Posterior cingulate gyrus (tissue), 11 donors: ENCODE data around the gene CLEC4C.
"Not testable (repeated sequence)": the region's sequence is repeated elsewhere in the genome, so short reads cannot be mapped to it uniquely, and the experiment has no call there.

Source experiments
- DNase-seq, 10 donors: peaks; one replicate each; pipeline versions ENCODE4 v3.0.0 to v3.0.0-alpha.2; 2020 to 2021; ENCODE audit warnings: mixed read lengths in 3 of 10
- intact Hi-C: fragments of 100-400 bp; cut with DNase I; formaldehyde crosslinking; loops from one replicate; pipeline ENCODE4 v1.15.1; 2023

Gene CLEC4C

DNA sequence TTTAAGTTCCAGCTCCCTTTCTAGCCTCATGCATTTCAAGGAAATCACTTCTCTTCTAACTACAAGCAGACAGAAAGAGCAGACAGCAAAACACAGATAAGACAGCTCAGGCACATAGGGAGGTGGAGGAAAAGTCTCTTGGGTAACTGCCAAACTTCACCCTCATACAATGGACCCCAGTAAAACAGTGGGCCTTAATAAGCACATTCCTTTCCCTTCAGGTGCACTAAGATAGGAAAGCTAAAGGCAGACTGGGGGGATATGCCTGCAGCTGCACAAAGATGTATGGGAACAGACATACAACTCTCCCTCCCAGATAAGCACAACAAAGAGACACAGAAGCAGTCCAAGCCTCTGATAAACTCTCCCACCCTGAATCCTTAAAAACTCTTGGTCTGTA, 16.2 kb downstream of the CLEC4C start:
- intact Hi-C loops = not testable (repeated sequence)

GRCh38 chr12:7729746-7730145, 17.4 kb downstream of the CLEC4C start:
- DNase-seq = no peak
- intact Hi-C loops = no loop called here

More for the DNA sequence above, 16.2 kb downstream of the CLEC4C start:
- DNase-seq = not testable (repeated sequence)

DNA sequence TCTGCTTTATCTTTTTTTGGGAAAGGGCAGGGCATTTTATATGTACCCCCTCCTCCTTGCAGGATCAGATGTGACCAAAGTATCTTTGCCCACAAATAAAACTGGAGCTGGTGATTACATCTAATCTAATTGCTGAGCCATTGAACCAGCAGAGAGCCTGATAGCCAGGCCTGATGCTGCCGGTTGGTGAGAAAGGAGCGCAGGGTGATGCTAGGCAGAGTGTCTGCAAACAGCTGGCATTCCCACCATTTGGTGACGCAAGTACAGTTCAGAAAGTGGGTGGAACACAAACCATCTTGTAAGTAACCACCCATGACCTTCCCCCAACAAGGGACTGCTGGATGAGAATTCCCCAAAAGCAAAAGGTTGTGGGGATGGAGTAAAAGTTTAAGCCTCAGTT, 23.2 kb downstream of the CLEC4C start:
- intact Hi-C loops = no loop called here
- no peak for DNase-seq

DNA sequence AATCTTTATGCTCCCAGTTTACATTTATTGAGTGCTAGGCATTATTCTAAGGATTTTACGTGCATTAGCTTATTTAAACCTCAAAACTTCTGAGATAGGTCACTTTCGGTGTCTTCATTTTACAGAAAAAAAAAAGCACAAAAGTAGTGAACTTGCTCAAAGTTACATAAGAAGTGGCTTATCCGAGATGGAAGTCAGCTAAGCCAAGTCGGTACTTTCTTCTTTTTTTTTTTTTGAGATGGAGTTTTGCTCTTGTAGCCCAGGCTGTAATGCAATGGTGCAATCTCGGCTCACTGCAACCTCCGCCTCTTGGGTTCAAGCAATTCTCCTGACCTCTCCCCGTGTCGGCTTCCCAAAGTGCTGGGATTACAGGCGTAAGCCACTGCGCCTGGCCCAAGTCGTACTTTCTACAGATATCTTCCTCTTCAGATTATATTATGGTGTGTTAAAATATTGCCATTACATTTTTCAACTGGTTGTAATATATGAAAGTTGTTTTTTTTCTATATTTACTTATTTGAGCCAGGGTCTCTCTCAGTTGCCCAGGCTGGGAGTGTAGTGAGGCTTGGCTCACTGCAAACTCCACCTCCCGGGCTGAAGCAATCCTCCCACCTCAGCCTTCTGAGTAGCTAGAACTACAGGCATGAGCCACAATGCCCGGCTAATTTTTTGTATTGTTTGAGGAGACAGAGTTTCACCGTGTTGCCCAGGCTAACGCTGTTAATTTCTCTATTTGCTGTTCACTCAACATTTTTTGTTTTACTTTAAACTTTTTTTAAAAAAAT, 27.0 kb downstream of the CLEC4C start:
- DNase-seq = no peak
- intact Hi-C loops = no loop called here

DNA sequence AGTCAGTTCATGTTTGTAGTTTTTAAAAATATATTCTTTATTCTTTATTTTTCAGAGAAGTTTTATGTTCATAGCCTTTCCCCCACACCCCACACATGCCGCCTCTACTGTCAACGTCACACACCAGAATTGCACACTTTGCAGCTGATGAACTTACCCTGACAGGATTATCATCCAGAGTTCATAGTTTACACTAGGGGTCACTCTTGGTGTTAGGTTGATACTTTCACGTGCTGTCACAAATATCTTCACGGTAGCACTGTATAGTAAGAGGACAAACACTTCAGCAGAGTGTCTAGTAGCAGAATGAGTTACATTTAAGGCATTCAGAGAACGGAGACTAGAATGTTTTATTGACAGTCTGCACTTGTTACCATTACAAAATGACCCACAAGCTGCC, 30.8 kb downstream of the CLEC4C start:
- DNase-seq = no peak

DNA sequence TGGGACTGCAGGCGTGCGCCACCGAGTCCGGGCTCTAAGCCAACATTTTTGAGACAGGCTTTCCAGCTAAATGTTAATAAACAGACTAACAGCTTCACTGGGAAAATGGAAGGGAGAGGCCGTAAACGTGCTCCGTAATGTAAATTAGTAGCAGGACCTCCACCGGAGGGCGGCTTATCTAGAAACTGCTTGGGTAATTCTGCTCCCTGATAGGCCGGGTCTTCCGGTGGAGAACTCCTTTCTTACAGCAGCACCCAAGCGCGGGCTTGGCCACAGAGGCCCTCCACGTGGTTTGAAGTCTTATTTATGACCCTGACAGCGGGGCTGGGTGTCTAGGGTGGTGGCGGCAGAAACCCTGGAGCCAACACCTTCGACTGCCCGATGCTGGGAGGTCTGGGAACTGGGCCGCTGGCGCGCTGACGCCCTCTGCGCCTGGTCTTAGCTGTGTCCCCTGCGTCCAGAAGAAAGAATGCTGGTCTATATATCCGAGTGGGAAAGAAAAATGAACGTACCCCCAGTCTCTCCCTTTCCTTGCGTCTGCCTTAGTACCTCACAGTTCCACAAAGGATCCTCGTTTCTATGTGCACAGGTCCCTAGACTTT, 34.2 kb downstream of the CLEC4C start:
- intact Hi-C loops = no loop called here
- no peak for DNase-seq

More for the DNA sequence above, 30.8 kb downstream of the CLEC4C start:
- intact Hi-C loops = no loop called here

DNA sequence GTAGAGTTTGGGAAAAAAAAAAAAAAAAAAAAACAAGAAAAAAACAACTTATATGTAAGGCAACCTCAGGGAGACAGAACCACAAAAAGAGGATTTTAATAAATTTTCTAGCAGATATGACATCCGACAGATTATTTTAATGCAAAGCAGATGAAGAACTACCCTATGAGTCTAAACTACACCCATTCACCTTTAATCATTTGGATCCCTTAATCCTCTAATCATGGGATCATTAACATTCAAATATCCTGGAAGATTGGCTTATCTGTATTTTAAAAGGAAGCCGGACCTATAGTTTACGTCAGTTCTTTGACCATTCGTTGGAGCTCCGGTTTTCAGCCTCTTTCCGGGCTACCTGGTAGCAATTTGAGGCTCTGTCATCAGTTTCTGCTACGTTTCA, 36.0 kb downstream of the CLEC4C start, which contains the start of gene DPPA3:
TSS of gene DPPA3 (plus strand) at position 301 of the 400 bp plus-strand sequence. CDS start 138 bp downstream, outside the sequence.
- DNase-seq = no peak
- intact Hi-C loops = no loop called here

DNA sequence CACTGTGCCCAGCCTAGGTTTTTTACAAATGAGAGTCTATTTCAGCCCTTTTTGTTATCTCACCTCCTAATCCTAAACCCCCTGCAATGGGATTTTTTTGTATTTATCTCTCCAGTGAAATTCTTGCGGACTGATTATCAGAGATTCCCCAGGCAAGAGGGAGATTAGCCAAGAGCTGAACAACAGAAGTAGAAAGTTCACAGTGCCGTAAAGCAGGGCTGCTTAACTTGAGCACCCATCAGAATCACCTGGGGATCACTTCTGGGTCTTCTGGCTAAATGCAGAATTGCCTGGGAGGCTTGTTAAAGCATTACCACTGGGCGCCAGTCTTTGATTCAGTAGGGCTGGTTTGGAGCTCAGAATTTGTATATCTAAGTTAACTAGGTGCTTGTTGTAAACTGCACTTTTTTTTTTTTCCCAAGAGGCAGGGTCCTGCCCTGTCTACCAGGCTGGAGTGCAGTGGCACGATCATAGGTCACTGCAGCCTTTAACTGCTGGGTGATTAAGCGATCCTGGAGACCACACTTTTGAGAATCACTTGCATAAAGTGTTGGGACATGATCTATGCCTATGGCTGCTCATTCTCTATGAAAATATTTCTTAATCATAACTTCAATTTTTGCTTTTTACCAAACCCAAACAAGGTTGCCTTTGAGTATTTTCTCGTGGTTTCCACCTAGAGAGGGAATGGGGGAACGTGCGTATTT, 37.1 kb downstream of the CLEC4C start:
- no peak for DNase-seq

GRCh38 chr12:7705846-7706245, 41.3 kb downstream of the CLEC4C start:
- DNase-seq = no peak
- intact Hi-C loops = no loop called here

More for the DNA sequence above, 37.1 kb downstream of the CLEC4C start:
- intact Hi-C loops = no loop called here

DNA sequence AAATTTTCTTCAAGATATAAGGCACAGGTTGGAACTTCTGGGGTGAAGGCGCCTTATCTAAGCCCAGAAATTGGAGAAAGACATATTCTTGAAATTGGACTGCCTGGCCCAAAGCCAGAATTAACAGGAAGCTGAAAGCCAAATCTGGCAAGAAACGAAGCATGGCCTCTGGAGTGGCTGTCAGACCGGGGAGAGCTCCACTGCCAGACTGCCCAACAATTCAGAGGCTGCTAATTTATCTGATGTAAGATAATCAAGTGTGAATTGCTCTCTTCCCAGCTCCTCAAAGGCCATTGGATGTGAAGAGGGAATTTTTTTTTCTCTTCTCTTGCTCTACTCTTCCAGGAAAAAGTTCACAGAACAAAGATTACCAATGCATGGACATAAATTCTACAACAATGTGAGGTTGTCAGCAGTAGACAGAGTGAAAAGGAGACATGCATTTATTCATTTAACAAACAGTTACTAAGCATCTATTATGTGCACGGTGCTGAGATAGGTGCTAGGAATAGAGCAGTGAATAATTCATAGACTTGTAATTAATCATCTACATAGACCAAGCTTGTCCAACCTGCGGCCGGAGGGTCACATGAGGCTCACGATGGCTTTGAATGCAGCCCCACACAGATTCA, 51.5 kb downstream of the CLEC4C start, which contains the start of gene GDF3:
TSS of gene GDF3 (minus strand) at position 210 of the 632 bp plus-strand sequence. CDS start at position 163, 47 bp downstream.
- DNase-seq = peak in 1 of 10 donors; percentile 48
- intact Hi-C loops = no loop called here

DNA sequence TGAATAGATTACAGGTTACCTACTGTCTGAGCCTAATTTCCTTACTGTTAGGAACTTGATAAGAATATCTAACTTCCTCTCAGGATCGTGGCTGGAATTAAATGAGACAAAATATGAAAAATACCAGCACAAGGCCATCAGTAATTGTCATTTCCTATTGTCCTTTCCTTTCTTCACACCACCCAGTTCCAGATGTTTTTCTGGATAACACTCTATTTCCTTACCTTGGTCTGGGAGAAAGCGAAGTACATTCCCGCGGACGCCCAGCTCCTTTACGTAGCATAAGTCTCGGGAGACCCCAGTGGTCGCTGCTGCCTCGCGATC, 52.0 kb downstream of the CLEC4C start:
- no peak for DNase-seq
- intact Hi-C loops = no loop called here

DNA sequence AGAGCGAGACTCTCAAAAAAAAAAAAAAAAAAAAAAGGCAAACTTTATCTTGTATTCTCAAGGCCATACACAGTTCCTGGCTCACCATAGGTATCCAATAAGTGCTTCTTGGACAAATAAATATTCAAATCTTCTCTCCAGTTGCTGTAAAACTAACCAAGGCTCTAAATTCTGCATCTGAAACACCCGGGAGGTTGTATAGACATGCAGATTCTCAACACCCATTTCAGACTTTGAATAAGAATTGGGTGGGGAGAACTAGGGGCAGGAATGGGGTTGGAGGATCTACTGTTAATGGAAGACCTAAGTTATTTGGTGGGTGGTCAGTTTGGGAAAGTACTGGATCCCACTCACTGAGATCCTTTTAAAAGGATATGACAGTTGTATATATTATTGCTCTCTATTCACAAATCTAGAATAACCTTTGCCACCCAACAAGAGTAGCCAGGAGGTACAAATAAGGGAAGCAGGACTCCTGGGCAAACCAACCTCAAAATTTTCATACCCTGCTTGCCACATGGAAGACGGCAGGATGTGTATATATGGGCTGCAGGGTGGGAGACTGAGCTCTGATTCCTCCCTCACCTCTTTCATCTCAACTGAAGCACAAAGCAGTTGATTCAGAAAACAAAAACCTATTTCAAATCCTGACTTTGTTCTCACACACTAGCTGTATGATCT, 52.5 kb downstream of the CLEC4C start:
- intact Hi-C loops = no loop called here
- DNase-seq = peak in 1 of 10 donors; percentile 8

DNA sequence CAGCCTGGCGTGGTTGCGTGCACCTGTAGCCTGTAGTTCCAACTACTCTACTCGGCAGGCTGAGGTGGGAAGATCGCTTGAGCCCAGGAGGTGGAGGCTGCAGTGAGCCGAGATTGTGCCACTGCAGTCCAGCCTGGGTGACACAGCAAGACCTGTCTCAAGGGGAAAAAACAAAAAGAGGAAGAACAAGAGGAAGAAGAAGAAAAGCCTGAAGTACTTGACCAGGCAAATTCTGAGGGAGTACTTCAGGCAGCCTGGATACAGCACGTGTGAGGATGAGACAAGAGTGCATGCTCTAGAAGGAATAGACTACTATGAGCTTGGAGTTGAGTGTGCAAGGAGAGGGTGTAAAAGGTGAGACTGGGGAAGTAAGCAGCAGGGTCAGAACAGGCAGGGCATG, 53.4 kb downstream of the CLEC4C start:
- no peak for DNase-seq
- intact Hi-C loops = no loop called here

- intact Hi-C loops = no loop called here
- DNase-seq = no peak
Observed at GRCh38 chr12:7681535-7681934, 65.6 kb downstream of the CLEC4C start.
